Endodermal cell (in vitro differentiated cells): ENCODE results near the gene CRYGN. TPM values are rescaled to one million over a fixed set of nuclear protein-coding genes. Genes with fewer than 3 reads are reported as not detected.

Experiments used
- DNase-seq: peaks from one replicate; pipeline ENCODE4 v3.0.0-alpha.2; 2017
- H3K27ac ChIP-seq: 2 replicates; pipeline ENCODE4 v1.5.1; 2013; ENCODE audit warnings: mild to moderate bottlenecking, low read depth, low read length, moderate library complexity
- H3K27me3 ChIP-seq: 2 replicates; pipeline ENCODE4 v1.6.1; 2013; ENCODE audit warnings: mild to moderate bottlenecking, low read length, moderate library complexity; ENCODE audit not compliant: insufficient read depth, control insufficient read depth, poor library complexity, severe bottlenecking
- H3K36me3 ChIP-seq: 2 replicates; pipeline ENCODE4 v1.7.0; 2013; ENCODE audit warnings: mild to moderate bottlenecking, low read length, moderate library complexity; ENCODE audit not compliant: control insufficient read depth, insufficient read depth
- H3K4me1 ChIP-seq: one replicate; pipeline ENCODE4 v1.7.0; 2013; ENCODE audit warnings: low read length; ENCODE audit not compliant: control insufficient read depth, insufficient read depth
- H3K4me3 ChIP-seq: 2 replicates; pipeline ENCODE4 v1.5.1; 2013; ENCODE audit warnings: mild to moderate bottlenecking, low read length, moderate library complexity
- H3K9ac ChIP-seq: 2 replicates; pipeline ENCODE4 v1.6.1; 2013; ENCODE audit warnings: mild to moderate bottlenecking, low read length, moderate library complexity; ENCODE audit not compliant: poor library complexity, severe bottlenecking; ENCODE audit errors: extremely low read depth
- H3K9me3 ChIP-seq: 2 replicates; pipeline ENCODE4 v1.6.1; 2013; ENCODE audit warnings: mild to moderate bottlenecking, low read length, moderate library complexity; ENCODE audit not compliant: control insufficient read depth
- H3K27ac Mint-ChIP-seq: 2 replicates; pipeline ENCODE4 v1.8.0; 2020; ENCODE audit warnings: mixed read lengths
- H3K27me3 Mint-ChIP-seq: 2 replicates; pipeline ENCODE4 v1.8.0; 2021; ENCODE audit warnings: mild to moderate bottlenecking, mixed read lengths; ENCODE audit not compliant: insufficient read depth
- H3K36me3 Mint-ChIP-seq: 2 replicates; pipeline ENCODE4 v1.8.0; 2020; ENCODE audit warnings: low read depth, mixed read lengths
- H3K4me1 Mint-ChIP-seq: 2 replicates; pipeline ENCODE4 v1.8.0; 2020; ENCODE audit warnings: mixed read lengths
- H3K4me3 Mint-ChIP-seq: 2 replicates; pipeline ENCODE4 v1.8.0; 2020; ENCODE audit warnings: mild to moderate bottlenecking, moderate library complexity, mixed read lengths
- H3K9me3 Mint-ChIP-seq: 2 replicates; pipeline ENCODE4 v1.8.0; 2020; ENCODE audit warnings: mild to moderate bottlenecking, mixed read lengths
- CTCF ChIP-seq: fragments of 200-600 bp; sonication (generic); conservative IDR thresholded peaks from 2 replicates; pipeline ENCODE4 v1.5.0; 2021; ENCODE audit warnings: antibody characterized with exemption, mild to moderate bottlenecking
- WGBS, 2 experiments: methylation state at CpG; one replicate each; pipeline versions ENCODE4 v1.1.5 to v1.1.7; 2013; ENCODE audit warnings: missing lambda C conversion rate in 2 of 2, mixed read lengths in 1 of 2; ENCODE audit not compliant: insufficient coverage in 1 of 2, insufficient read length in 1 of 2; 5-methylcytosine and 5-hydroxymethylcytosine counted together
- total RNA-seq, 2 donors: library from RNA; stranded (reverse); fragmentation: NEBNext Ultra II Directional in 1 of 2; extraction: Animal tissue kit (Norgen Biotek cat#: 25700) in 1 of 2; gene quantifications; 2 replicates in 1 of 2; 3 replicates in 1 of 2; pipeline ENCODE4 v1.2.1, GENCODE V29; 2021

Gene CRYGN
- total RNA-seq, 2 donors from 2014 or later, result 2.3 to 4.4 TPM

GRCh38 chr7:151433721-151434400 lies 6.1 kb downstream of the CRYGN start:
- Mint-ChIP-seq H3K4me3 (no peak overlapping the region), H3K27ac (no peak overlapping the region), H3K27me3 (peaks cover 3% of the 10 kb centered on the region), H3K9me3 (no peaks in the 10 kb centered on the region), H3K4me1 (peaks cover 19% of the 10 kb centered on the region), H3K36me3 (peaks cover 2% of the 10 kb centered on the region)
- H3K36me3 ChIP-seq, result no peaks in the 10 kb centered on the region
- no peak for TF ChIP-seq CTCF
- no peaks in the 10 kb centered on the region for H3K27me3 ChIP-seq
- H3K9ac ChIP-seq, result no peak overlapping the region
- no peak overlapping the region for H3K4me3 ChIP-seq
- H3K9me3 ChIP-seq, result peaks cover 2% of the 10 kb centered on the region
- 92 to 100% methylated on average over 4 to 15 of the region's 15 CpGs for WGBS, 2 experiments
- H3K27ac ChIP-seq, result no peak overlapping the region
- no peak for DNase-seq
- H3K4me1 ChIP-seq, result peaks cover 6% of the 10 kb centered on the region

- Mint-ChIP-seq H3K4me1 (peaks cover 29% of the 10 kb centered on the region), H3K36me3 (peaks cover 2% of the 10 kb centered on the region), H3K27me3 (no peaks in the 10 kb centered on the region), H3K9me3 (no peaks in the 10 kb centered on the region), H3K4me3 (no peak overlapping the region), H3K27ac (no peak overlapping the region)
- no peak overlapping the region for H3K27ac ChIP-seq
- no peaks in the 10 kb centered on the region for H3K9me3 ChIP-seq
- no peak overlapping the region for H3K9ac ChIP-seq
- no peaks in the 10 kb centered on the region for H3K36me3 ChIP-seq
- H3K4me1 ChIP-seq, result peaks cover 8% of the 10 kb centered on the region
- TF ChIP-seq CTCF, result peak; percentile 49
- WGBS, 2 experiments, result 84 to 87% methylated on average over 7 to 14 of the region's 14 CpGs
- no peak overlapping the region for H3K4me3 ChIP-seq
- DNase-seq, result no peak
- H3K27me3 ChIP-seq, result no peaks in the 10 kb centered on the region
These were observed 7.1 kb downstream of the CRYGN start for GRCh38 chr7:151432658-151433521.

GRCh38 chr7:151431768-151432311 lies 8.1 kb downstream of the CRYGN start:
- Histone ChIP-seq H3K4me3 (no peak overlapping the region), H3K27me3 (no peaks in the 10 kb centered on the region), H3K4me1 (peaks cover 8% of the 10 kb centered on the region), H3K9ac (no peak overlapping the region), H3K9me3 (no peaks in the 10 kb centered on the region), H3K27ac (no peak overlapping the region), H3K36me3 (no peaks in the 10 kb centered on the region)
- WGBS, 2 experiments, result 94 to 95% methylated on average over 19 to 25 of the region's 25 CpGs
- H3K36me3 Mint-ChIP-seq, result peaks cover 2% of the 10 kb centered on the region
- H3K4me1 Mint-ChIP-seq, result peaks cover 34% of the 10 kb centered on the region
- no peak overlapping the region for H3K27ac Mint-ChIP-seq
- DNase-seq, result no peak
- no peaks in the 10 kb centered on the region for H3K27me3 Mint-ChIP-seq
- TF ChIP-seq CTCF, result no peak
- H3K9me3 Mint-ChIP-seq, result no peaks in the 10 kb centered on the region
- no peak overlapping the region for H3K4me3 Mint-ChIP-seq
